ENCODE results near the gene RACGAP1. TPM values are rescaled to one million over a fixed set of nuclear protein-coding genes. Genes with fewer than 3 reads are reported as not detected.

Gene RACGAP1
- total RNA-seq, 1 donor from 2014 or later: 71.2 TPM

Other genes starting within 250 kb of the RACGAP1 start
- 3.8 TPM in 2 replicates for gene NCKAP5L, start 197.1 kb downstream of the RACGAP1 start, total RNA-seq
- gene BCDIN3D, start 182.4 kb downstream of the RACGAP1 start, total RNA-seq: 3.6 and 4.0 TPM in 2 replicates
- gene FAIM2, start 121.6 kb downstream of the RACGAP1 start, total RNA-seq: 0.49 and 0.64 TPM in 2 replicates
- gene AQP2, start 74.8 kb downstream of the RACGAP1 start, total RNA-seq: not detected in 2 replicates
- gene AQP5, start 63.6 kb downstream of the RACGAP1 start, total RNA-seq: not detected in 2 replicates
- gene AQP6, start 52.5 kb downstream of the RACGAP1 start, total RNA-seq: not detected in 2 replicates
- gene ASIC1, start 32.1 kb upstream of the RACGAP1 start, total RNA-seq: 10.2 and 11.2 TPM in 2 replicates
- 74.6 and 75.3 TPM in 2 replicates for gene SMARCD1, start 59.8 kb upstream of the RACGAP1 start, total RNA-seq
- gene GPD1, start 78.5 kb upstream of the RACGAP1 start, total RNA-seq: 0.29 and 0.88 TPM in 2 replicates
- 44.3 and 45.6 TPM in 2 replicates for gene COX14, start 86.7 kb upstream of the RACGAP1 start, total RNA-seq
- 64.2 and 67.9 TPM in 2 replicates for gene CERS5, start 141.9 kb upstream of the RACGAP1 start, total RNA-seq